PFSK-1 (cell line): Measurements from ENCODE around the gene OR8J3. TPM values are rescaled to one million over a fixed set of nuclear protein-coding genes. Genes with fewer than 3 reads are reported as not detected.

Experiments used
- FOXP2 ChIP-seq: optimal IDR thresholded peaks from 2 replicates; pipeline ENCODE3; 2011; ENCODE audit warnings: borderline replicate concordance, control low read depth, inconsistent platforms; ENCODE audit not compliant: insufficient read depth; ENCODE audit errors: extremely low read length, extremely low read depth
- POLR2AphosphoS5 ChIP-seq: IDR thresholded peaks from 2 replicates; pipeline ENCODE4 v1.6.1; 2012; ENCODE audit warnings: low read depth, mild to moderate bottlenecking, control low read depth, low read length, moderate library complexity
- SIN3A ChIP-seq: IDR thresholded peaks from 2 replicates; pipeline ENCODE4 v1.6.1; 2012; ENCODE audit warnings: mild to moderate bottlenecking, low read length, moderate library complexity, borderline replicate concordance; ENCODE audit not compliant: insufficient read depth
- TAF1 ChIP-seq: IDR thresholded peaks from 2 replicates; pipeline ENCODE4 v1.6.1; 2012; ENCODE audit warnings: low read length, control low read depth, borderline replicate concordance; ENCODE audit not compliant: insufficient read depth
- polyA plus RNA-seq: library from polyadenylated mRNA; unstranded; fragments of >200 nt; gene quantifications from one replicate; pipeline ENCODE4 v1.2.1, GENCODE V29; 2012; ENCODE audit warnings: low read depth, missing spikeins; ENCODE audit not compliant: insufficient read length
- TF ChIP-seq, protein P1 (sequence below), 2 experiments: IDR thresholded peaks; 2 replicates each; pipeline versions ENCODE4 v1.6.1 to v1.8.0; 2011 to 2012; ENCODE audit warnings: low read depth in 2 of 2, low read length in 2 of 2, control low read depth in 1 of 2, inconsistent platforms in 1 of 2, mild to moderate bottlenecking in 1 of 2, moderate library complexity in 1 of 2; ENCODE audit not compliant: insufficient read depth in 1 of 2

Gene OR8J3, protein sequence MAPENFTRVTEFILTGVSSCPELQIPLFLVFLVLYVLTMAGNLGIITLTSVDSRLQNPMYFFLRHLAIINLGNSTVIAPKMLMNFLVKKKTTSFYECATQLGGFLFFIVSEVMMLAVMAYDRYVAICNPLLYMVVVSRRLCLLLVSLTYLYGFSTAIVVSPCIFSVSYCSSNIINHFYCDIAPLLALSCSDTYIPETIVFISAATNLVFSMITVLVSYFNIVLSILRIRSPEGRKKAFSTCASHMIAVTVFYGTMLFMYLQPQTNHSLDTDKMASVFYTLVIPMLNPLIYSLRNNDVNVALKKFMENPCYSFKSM
- not detected for polyA plus RNA-seq

DNA sequence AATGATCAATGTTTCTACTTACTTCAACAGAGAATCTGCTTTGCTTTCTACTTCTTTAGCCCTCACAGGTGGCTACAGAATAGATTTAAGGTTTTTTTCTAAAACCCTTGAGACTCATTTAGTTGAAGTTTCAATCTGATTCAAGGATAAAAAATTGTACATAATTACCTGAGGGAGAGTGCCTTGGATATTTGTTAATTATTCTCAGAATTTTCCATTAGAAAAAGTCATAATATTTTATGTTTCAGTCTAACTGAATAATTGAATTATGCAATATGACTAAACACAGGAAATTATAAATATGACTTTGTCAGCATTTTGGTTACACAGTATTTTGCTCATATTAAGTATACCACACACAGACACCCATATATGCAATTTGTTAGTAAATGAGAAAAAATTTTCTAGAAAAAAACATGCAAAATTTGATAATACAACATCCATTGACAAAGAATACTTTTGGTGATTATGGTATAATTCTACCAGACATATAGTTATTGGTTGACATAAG is at the start of gene OR8J3:
TSS of gene OR8J3 (minus strand) at position 51 of the 511 bp plus-strand sequence. CDS start 2,483 bp downstream, outside the sequence.
- TF ChIP-seq SIN3A: no peak
- no peak for TF ChIP-seq POLR2AphosphoS5
- TF ChIP-seq, protein P1, sequence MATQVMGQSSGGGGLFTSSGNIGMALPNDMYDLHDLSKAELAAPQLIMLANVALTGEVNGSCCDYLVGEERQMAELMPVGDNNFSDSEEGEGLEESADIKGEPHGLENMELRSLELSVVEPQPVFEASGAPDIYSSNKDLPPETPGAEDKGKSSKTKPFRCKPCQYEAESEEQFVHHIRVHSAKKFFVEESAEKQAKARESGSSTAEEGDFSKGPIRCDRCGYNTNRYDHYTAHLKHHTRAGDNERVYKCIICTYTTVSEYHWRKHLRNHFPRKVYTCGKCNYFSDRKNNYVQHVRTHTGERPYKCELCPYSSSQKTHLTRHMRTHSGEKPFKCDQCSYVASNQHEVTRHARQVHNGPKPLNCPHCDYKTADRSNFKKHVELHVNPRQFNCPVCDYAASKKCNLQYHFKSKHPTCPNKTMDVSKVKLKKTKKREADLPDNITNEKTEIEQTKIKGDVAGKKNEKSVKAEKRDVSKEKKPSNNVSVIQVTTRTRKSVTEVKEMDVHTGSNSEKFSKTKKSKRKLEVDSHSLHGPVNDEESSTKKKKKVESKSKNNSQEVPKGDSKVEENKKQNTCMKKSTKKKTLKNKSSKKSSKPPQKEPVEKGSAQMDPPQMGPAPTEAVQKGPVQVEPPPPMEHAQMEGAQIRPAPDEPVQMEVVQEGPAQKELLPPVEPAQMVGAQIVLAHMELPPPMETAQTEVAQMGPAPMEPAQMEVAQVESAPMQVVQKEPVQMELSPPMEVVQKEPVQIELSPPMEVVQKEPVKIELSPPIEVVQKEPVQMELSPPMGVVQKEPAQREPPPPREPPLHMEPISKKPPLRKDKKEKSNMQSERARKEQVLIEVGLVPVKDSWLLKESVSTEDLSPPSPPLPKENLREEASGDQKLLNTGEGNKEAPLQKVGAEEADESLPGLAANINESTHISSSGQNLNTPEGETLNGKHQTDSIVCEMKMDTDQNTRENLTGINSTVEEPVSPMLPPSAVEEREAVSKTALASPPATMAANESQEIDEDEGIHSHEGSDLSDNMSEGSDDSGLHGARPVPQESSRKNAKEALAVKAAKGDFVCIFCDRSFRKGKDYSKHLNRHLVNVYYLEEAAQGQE (IDR thresholded peaks at IDR 0.05; ENCODE audit: insufficient read depth in 1 of 2, low read depth in 2 of 2, low read length in 2 of 2): no peak
- TF ChIP-seq TAF1: no peak
- TF ChIP-seq FOXP2: no peak

DNA sequence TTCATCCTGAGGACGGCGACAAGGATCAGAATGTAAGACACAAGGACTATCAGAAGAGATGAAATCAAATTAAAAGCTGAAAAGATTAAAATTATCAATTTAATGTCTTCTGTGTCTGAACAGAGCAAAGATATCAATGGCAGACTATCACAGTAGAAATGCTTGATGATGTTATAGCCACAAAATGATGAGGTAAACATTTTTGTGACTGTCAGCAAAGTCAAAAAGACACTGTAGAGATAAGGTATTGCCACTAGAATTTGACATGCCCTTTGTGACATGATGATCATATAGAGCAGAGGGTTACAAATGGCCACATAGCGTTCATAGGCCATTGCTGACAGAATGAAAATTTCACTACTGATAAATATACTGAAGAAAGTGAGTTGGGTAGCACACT is 48.6 kb upstream of the OR8J3 start:
- TF ChIP-seq TAF1 (no peak), SIN3A (no peak), POLR2AphosphoS5 (no peak), FOXP2 (no peak)
- TF ChIP-seq, protein P1 (IDR thresholded peaks at IDR 0.05; ENCODE audit: insufficient read depth in 1 of 2, low read depth in 2 of 2, low read length in 2 of 2): no peak

DNA sequence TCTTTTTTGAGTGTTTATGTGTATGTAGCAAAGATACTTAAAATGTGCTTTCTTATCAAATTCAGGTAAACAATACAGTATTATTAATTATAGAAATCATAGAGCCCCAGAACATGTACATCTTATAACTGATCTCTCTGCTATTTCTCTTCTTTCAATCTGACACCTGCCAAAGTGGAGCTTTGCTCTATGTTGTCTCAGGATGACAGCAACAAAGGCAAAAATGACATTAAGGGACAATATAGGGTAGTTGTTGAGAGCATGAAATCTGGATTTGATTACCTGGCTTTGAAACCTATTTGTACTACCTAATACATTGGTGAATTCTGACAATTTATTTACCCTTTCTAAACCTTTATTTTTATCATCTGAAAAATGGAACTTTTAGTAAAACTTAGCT is 43.5 kb upstream of the OR8J3 start:
- TF ChIP-seq FOXP2: no peak

DNA sequence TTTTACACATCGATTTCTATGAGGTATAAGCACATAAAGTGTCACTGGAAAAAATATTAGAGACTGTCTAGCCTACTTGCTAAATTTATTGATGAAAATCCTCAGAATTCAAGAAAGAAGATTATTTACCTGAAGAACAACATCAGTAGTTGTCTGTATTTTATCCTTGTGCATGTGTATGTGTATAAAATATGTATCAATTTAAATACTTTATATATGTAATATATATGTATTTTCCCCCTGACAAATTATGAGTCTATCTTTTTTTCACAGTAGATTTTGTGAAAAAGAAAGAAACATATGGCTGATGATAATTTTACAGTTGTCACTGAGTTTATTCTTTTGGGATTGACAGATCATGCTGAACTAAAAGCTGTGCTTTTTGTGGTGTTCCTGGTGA is 36.3 kb upstream of the OR8J3 start, which contains the start of gene OR5J2:
TSS of gene OR5J2 (plus strand) at position 301 of the 400 bp plus-strand sequence. CDS start at position 301, 0 bp downstream.
- TF ChIP-seq POLR2AphosphoS5 (no peak), TAF1 (no peak), FOXP2 (no peak), SIN3A (no peak)
- TF ChIP-seq, protein P1 (IDR thresholded peaks at IDR 0.05; ENCODE audit: insufficient read depth in 1 of 2, low read depth in 2 of 2, low read length in 2 of 2): no peak

DNA sequence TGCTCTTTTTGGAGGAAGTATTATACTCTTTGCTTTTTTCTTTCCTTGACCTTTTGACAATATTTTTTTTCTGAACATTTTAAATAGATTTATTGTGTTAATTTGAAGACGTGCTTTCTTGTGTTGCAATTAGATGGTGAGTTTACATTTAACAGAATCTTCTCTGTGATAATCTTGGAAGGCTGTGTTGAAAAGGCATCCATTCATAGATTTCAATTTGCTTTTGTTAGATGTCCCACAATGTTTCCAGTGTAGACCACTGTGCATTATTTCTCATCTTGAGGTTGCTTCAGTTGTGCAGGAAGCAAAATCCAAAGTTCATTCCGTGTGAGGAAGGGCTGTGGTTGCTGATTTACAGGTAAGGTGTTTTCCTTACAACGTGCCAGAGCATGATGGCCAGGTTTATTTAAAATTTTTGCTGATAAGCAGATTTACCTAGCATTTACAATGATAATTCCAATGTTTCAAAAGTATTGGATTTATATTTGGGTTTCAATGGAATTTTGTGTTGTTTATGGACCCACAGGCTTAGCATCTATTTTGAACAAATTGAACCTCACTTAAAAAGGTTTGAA is 32.3 kb upstream of the OR8J3 start:
- TF ChIP-seq FOXP2: no peak
- TF ChIP-seq, protein P1 (IDR thresholded peaks at IDR 0.05; ENCODE audit: insufficient read depth in 1 of 2, low read depth in 2 of 2, low read length in 2 of 2): no peak
- TF ChIP-seq POLR2AphosphoS5: no peak
- no peak for TF ChIP-seq SIN3A
- TF ChIP-seq TAF1: no peak
